HEK293T (cell line): ENCODE data around the gene B3GNT5.
A peak's percentile ranks its signal among the peaks of the same experiment; 100 is the strongest.

Experiments
- CTCF ChIA-PET: fragments of 350-600 bp; formaldehyde crosslinking; extraction: SDS; loops from one replicate; lab custom pipeline; 2021; ENCODE audit warnings: antibody characterized with exemption, inconsistent platforms; lab: Yijun Ruan, JAX
- POLR2A ChIA-PET: fragments of 350-600 bp; formaldehyde crosslinking; extraction: SDS; loops from one replicate; lab custom pipeline; 2020; ENCODE audit warnings: antibody characterized with exemption, inconsistent platforms; lab: Yijun Ruan, JAX
- DNase-seq: peaks from one replicate; pipeline ENCODE4 v3.0.0; 2012; ENCODE audit warnings: mixed read lengths; ENCODE audit errors: extremely low spot score
- ARNT ChIP-seq: fragments of 450-650 bp; IDR thresholded peaks from 2 replicates; pipeline ENCODE4 v1.6.1; 2017; ENCODE audit warnings: mild to moderate bottlenecking
- BHLHE40 ChIP-seq: fragments of 450-650 bp; IDR thresholded peaks from 2 replicates; pipeline ENCODE4 v1.6.1; 2016; ENCODE audit warnings: mild to moderate bottlenecking, moderate library complexity, borderline replicate concordance
- CTBP1 ChIP-seq: fragments of 450-650 bp; IDR thresholded peaks from 2 replicates; pipeline ENCODE4 v1.6.1; 2016; ENCODE audit warnings: borderline replicate concordance
- ELF4 ChIP-seq: fragments of 450-650 bp; IDR thresholded peaks from 2 replicates; pipeline ENCODE4 v1.6.1; 2017; ENCODE audit warnings: antibody characterized with exemption
- FOXA1 ChIP-seq: fragments of 450-650 bp; IDR thresholded peaks from 2 replicates; pipeline ENCODE4 v1.6.1; 2016; ENCODE audit warnings: mild to moderate bottlenecking
- FOXK2 ChIP-seq: fragments of 450-650 bp; IDR thresholded peaks from 2 replicates; pipeline ENCODE4 v1.6.1; 2016; ENCODE audit warnings: mild to moderate bottlenecking
- FOXM1 ChIP-seq: fragments of 450-650 bp; IDR thresholded peaks from 2 replicates; pipeline ENCODE4 v1.6.1; 2017; ENCODE audit warnings: mild to moderate bottlenecking, borderline replicate concordance
- HDGF ChIP-seq: fragments of 450-650 bp; IDR thresholded peaks from 2 replicates; pipeline ENCODE4 v1.6.1; 2017; ENCODE audit warnings: antibody characterized with exemption, borderline replicate concordance
- L3MBTL2 ChIP-seq: fragments of 450-650 bp; conservative IDR thresholded peaks from 2 replicates; pipeline ENCODE4 v1.6.1; 2016; ENCODE audit warnings: mild to moderate bottlenecking
- LEF1 ChIP-seq: fragments of 450-650 bp; IDR thresholded peaks from 2 replicates; pipeline ENCODE4 v1.6.1; 2017; ENCODE audit warnings: mild to moderate bottlenecking, borderline replicate concordance
- NFRKB ChIP-seq: fragments of 450-650 bp; IDR thresholded peaks from 2 replicates; pipeline ENCODE4 v1.6.1; 2016; ENCODE audit warnings: mild to moderate bottlenecking, moderate library complexity
- SP1 ChIP-seq: fragments of 450-650 bp; IDR thresholded peaks from 2 replicates; pipeline ENCODE4 v1.6.1; 2017
- SUZ12 ChIP-seq: fragments of 450-650 bp; IDR thresholded peaks from 2 replicates; pipeline ENCODE4 v1.6.1; 2016; ENCODE audit warnings: mild to moderate bottlenecking
- TARDBP ChIP-seq: fragments of 450-650 bp; IDR thresholded peaks from 2 replicates; pipeline ENCODE4 v1.6.1; 2016
- ZNF384 ChIP-seq: fragments of 450-650 bp; IDR thresholded peaks from 2 replicates; pipeline ENCODE4 v1.6.1; 2016
- TF ChIP-seq, protein P1 (sequence below): fragments of 450-650 bp; IDR thresholded peaks from 2 replicates; pipeline ENCODE4 v1.6.1; 2016

The B3GNT5 gene

DNA sequence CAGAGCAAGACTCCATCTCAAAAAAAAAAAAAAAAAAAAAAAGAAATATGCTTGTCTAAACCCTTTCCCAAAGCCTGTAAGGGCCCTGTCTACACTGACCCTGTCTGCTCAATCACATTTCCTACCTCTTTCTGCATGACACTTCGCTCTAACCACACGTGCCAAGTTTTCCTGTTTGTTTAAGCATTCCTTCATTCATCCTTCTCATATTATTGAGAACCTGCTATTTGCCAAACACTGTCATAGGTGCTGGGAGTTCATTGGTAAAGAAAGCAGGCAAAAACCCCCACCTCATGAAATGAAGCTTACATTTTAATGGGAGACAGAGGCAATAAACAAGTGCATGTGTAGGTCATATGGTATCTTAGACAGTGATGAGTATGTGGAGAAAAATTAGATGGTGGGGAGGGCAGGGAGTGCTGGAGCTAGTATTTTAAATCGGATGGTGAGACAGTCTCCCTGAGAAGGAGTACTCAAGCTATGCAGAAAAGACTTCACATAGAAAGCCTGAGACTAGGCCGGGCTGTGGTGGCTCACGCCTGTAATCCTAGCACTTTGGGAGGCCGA lies 48.0 kb downstream of the B3GNT5 start:
- TF ChIP-seq NFRKB, result no peak
- no peak for TF ChIP-seq LEF1
- TF ChIP-seq ARNT, result no peak
- TF ChIP-seq ELF4, result no peak
- TF ChIP-seq HDGF, result no peak
- no peak for TF ChIP-seq BHLHE40
- TF ChIP-seq CTBP1, result no peak
- TF ChIP-seq FOXK2, result no peak
- TF ChIP-seq SUZ12, result no peak
- no peak for TF ChIP-seq FOXM1
- no peak for TF ChIP-seq L3MBTL2
- no peak for TF ChIP-seq TARDBP
- no peak for TF ChIP-seq FOXA1
- TF ChIP-seq SP1, result no peak
- TF ChIP-seq, protein P1, sequence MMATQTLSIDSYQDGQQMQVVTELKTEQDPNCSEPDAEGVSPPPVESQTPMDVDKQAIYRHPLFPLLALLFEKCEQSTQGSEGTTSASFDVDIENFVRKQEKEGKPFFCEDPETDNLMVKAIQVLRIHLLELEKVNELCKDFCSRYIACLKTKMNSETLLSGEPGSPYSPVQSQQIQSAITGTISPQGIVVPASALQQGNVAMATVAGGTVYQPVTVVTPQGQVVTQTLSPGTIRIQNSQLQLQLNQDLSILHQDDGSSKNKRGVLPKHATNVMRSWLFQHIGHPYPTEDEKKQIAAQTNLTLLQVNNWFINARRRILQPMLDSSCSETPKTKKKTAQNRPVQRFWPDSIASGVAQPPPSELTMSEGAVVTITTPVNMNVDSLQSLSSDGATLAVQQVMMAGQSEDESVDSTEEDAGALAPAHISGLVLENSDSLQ, result no peak
- TF ChIP-seq ZNF384, result no peak
- ChIA-PET CTCF (no interaction called here), POLR2A (no interaction called here)
- DNase-seq, result no peak

DNA sequence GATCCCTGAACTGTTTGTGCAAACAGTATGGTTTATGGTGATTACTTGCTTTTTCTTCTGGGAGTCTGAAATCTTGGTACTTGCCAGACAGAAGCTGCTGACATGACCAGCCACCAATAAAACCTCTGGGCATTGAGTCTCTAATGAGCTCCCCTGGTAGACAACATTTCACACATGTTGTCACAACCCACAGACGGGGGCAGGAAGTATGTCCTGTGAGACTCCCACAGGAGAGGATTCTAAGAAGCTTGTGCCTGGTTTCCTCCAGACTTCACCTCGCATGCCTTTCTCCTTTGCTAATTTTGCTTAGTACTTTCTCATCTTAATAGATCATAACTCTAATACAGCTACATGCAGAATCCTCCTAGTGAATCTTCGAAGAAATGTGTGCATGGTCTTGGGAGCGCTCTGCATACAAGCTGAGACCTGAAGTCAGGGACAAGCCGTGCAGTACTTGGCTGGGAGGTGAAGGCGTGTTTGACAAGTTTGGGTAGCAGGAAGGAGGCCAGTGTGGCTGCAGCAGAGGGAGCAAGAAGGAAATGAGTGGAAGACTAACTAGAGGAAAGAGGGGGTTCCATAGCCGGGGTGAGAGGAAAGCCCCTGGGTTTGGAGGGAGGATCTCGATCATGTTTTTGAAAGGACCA lies 49.0 kb downstream of the B3GNT5 start:
- DNase-seq, result no peak
- ChIA-PET POLR2A (no interaction called here), CTCF (interaction anchor here (0.6 kb wide), 1 partner anchor 557 kb away, joined by 3 read pairs; no protein-coding TSS in a partner anchor)
- TF ChIP-seq ARNT (no peak), FOXK2 (no peak), ELF4 (no peak), FOXM1 (no peak), L3MBTL2 (no peak), NFRKB (no peak), LEF1 (no peak)

DNA sequence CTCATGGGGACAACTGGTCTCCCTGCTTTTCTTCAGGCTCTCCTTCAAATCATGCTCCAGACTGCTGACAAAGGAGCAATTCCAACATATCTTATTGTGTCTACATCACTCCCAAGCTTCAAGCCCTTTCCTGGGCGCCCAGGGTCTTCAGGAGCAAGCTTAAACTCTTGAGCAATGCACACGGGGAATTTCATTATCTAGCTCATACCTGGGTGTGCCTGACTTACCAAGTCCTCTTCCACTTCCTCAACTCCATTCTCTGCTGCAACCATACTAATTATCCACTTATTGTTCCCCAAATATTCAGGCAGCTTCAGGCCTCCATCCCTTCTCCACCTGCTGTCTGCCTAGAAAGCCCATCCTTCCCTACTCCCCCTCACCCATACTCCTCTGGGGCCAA lies 50.6 kb downstream of the B3GNT5 start:
- POLR2A ChIA-PET, result no interaction called here
- CTCF ChIA-PET, result no interaction called here
- TF ChIP-seq, protein P1, result no peak
- TF ChIP-seq FOXK2, result no peak
- no peak for TF ChIP-seq CTBP1
- no peak for TF ChIP-seq ELF4
- no peak for TF ChIP-seq ARNT
- TF ChIP-seq SUZ12, result no peak
- TF ChIP-seq TARDBP, result no peak
- no peak for DNase-seq

DNA sequence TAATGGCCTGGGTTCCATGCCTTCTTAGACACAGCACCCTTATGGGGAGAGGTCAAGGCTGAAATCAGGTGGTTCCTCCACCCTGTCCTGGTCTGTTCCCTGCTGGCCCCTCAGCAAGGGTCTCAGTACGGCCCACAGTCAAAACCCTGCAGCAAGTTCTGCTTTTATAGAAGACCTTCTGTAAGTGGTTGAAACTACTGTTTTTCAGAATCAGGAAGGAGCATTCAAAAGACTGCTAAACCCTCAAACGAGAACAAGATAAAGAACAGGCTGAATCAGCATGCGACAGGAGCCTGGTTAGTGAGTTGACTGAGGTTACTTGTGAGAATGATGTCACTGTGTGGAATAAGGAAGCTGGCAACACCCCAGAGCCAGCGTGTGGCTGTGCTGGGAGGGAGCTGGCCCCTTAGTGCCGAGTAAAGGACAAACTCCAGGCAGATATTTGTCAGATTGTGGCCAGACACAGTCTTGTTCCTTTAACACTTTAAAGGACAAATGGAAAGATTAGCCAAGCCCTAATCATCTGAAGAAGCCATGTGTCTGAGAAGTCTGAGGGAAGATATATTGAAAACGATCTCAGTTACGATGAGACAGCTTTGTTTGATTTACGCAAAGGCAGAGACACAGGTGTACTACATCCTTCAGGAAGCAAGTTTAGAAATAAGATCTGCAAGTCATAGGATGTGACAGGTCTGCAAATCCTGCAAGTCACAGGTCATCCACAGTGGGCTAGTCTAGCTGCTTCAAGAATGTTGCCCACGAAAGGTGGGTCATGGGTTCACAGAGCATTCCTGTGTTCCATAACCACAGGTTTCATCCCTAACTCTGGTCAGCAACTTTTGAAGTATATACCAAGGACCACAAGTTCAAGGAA lies 54.0 kb downstream of the B3GNT5 start:
- DNase-seq, result peak; percentile 9
- POLR2A ChIA-PET, result no interaction called here
- TF ChIP-seq FOXM1, result no peak
- TF ChIP-seq TARDBP, result no peak
- no peak for TF ChIP-seq HDGF
- no peak for TF ChIP-seq LEF1
- no peak for TF ChIP-seq SP1
- no peak for TF ChIP-seq ZNF384
- no peak for TF ChIP-seq ELF4
- CTCF ChIA-PET, result interaction anchor here (0.6 kb wide), 1 partner anchor 13 kb away, joined by 3 read pairs; no protein-coding TSS in a partner anchor

DNA sequence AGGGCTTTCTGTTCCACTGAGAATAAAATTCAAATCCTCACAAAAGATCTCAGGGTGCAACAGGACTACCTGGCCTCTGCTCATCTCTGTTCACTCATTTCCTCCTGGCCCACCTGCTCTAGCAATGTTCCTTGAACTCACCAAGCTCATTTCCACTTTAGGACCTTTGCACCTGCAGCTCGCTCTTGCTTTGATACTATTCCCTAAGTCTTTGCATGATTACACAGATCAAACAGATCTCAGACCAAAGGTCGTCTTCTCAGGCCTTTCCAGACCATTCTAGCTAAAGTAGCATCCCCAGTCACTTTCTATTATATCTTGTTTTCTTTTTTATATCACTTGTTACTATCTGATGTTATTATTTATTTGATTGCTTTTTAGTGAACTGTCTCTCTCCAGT lies 54.7 kb downstream of the B3GNT5 start:
- CTCF ChIA-PET, result no interaction called here
- TF ChIP-seq FOXA1, result no peak
- TF ChIP-seq ELF4, result no peak
- TF ChIP-seq HDGF, result no peak
- TF ChIP-seq LEF1, result no peak
- TF ChIP-seq FOXM1, result no peak
- no peak for TF ChIP-seq FOXK2
- TF ChIP-seq, protein P1, result no peak
- TF ChIP-seq CTBP1, result no peak
- TF ChIP-seq NFRKB, result no peak
- TF ChIP-seq SP1, result no peak
- no peak for TF ChIP-seq BHLHE40
- no peak for TF ChIP-seq TARDBP
- no peak for TF ChIP-seq ZNF384
- no peak for TF ChIP-seq SUZ12
- no peak for TF ChIP-seq ARNT
- no peak for DNase-seq
- POLR2A ChIA-PET, result no interaction called here

DNA sequence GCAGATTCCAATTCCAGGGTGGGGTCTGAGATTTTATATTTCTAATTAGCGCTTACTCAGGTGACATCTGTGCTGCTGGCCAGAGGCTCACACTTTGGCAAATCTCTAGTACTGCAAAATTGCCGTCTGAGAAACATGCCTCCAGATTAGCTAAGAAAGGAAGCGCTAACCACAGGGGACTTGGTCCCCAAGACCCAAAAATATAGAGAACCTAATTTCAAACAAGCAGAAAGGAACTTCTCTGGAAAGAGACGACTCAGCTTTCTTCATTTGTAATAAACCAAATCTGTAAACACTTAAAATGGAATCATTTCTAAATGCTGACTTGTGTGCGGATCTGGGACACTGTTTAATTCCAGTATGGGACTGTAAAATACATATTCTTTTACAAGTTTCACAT lies 55.7 kb downstream of the B3GNT5 start:
- ChIA-PET POLR2A (no interaction called here), CTCF (no interaction called here)
- no peak for DNase-seq
- TF ChIP-seq SUZ12 (no peak), TARDBP (no peak), FOXM1 (no peak), SP1 (no peak), LEF1 (no peak), ELF4 (no peak), HDGF (no peak), BHLHE40 (no peak), FOXK2 (no peak), NFRKB (no peak), FOXA1 (no peak), CTBP1 (no peak), ARNT (no peak), ZNF384 (no peak), L3MBTL2 (no peak)
- TF ChIP-seq, protein P1, result no peak
